HG02852 (cell line): ENCODE results near the gene CYP2W1.

Source experiments
- ATAC-seq: cut with Tn5 transposase; IDR thresholded peaks from one replicate; pipeline ENCODE4 v1.9.1; 2021; ENCODE audit warnings: mild to moderate bottlenecking, moderate library complexity; ENCODE audit not compliant: unreplicated experiment

The CYP2W1 gene

DNA sequence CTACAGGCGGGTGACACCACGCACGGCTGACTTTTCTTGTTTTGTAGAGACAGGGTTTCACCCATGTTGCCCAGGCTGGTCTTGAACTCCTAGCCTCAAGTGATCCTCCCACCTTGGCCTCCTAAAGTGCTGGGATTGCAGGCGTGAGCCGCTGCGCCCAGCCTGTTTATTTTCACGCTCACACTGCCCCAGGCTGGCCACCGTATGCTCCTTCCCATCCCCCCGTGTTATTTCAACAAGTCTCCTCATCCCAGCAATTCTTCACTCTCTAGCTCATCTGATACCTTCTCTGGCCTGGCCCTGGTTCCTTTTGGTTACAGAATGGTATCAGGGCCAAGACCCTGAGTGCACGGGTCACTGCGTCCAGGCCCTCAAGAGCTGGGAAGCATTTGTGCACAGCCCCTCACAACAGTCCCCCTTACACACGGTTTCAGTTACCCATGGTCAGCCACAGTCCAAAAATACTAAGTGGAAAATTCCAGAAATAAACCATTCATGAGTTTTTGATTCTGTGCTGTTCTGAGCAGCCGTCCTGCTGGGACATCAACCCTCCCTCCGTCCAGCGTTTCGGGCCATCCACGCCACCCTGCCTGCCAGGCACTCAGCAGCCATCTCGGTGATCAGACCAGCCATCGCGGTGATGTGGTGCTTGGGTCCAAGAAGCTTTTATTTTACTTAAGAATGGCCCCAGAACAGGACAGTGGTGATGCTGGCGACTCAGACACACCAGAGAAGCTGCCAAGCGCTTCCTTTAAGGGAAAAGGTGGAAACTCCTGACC lies 16.5 kb upstream of the CYP2W1 start:
- no peak for ATAC-seq

DNA sequence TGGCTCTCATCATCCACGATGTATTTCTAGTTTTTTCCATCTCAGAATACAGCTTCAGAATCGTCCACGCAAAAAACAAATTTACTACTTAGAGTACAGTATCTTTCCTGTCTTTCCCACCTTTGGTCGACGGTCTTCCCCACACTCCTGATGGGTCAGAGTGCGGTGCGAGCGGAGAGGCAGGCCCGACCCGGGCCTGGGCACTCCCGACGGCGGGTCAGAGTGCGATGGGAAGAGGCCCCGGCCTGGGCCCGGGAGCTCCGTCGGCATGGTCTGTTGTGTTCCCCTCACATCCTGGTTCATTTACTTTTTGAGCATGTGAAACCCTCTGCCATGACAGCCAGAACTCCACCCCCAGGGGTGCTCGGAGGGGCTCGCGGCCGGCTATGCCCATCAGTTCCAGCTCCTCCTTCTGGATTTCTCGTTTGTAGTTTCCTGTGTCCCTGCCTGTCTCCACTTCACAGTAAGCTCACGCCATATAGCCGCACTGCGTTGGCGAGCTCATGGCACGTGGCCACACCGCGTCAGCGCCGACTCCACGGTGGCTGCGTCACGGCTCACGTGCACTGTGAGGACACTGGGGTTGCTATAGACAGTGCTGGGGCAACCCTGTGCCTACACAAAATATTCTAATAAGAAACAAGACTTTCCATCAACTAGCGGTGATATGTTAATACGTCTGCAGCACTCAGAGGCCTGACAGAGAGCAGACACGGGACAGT lies 15.5 kb upstream of the CYP2W1 start:
- no peak for ATAC-seq

DNA sequence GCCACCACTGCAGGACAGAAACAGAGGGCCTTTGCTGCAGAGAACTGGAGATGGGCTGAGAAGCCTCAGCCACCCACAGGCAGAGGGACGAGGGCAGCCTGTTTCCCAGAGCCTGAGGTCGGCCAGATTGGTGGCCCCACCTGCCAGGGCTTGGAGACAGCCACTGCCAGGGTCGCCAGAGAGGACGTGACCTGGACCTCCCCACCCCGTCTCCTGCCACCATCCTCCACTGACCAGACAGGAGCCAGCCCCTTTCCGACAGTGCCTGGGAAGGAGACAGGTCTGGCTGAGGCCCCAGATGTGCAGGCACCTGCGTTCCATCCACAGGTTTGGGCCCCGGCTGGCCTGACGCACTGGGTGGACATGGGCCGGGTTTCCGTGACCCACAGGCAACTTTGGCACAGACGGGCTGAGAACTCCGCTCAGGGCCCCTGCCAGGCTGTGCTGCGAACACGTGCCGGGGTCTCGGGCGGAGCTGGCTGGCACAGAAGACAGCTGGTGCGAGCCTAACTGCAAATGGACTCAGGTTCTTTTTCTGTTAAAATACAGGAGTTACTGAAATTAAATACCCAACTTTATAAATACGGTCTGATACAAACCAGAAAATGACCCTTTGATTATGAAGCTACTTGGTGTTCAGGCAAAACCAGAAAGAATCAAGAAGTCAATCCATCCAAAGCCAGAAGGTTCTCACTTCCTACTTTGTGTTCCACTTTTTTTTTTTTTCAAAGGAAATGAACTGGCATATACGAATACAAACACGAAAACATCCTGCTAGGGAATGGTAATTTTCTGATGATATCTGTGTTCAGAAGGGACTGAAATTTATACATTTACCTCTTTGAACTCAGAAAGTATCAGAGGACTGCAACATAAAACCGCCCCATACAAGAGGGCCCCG lies 14.5 kb upstream of the CYP2W1 start:
- no peak for ATAC-seq

DNA sequence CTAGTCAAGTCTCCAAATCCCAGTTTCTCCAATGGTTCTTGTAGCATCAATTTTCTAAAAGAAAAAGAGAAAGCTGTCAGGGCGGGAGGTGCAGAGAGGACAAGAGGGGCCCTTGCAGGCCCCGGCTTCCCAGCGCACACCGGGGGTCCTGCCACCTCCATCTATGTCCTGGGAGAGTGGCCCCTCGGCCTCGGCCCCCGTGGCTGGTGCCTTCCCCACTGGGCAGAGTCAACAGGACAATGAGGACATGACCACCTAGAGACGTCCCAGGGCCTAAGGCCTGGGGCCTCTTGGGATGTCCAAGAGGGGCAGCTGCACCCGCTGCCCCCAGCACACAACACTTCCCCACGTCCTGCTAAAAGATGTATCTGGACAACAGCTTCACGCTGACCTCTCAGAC lies 13.6 kb upstream of the CYP2W1 start:
- ATAC-seq = no peak

DNA sequence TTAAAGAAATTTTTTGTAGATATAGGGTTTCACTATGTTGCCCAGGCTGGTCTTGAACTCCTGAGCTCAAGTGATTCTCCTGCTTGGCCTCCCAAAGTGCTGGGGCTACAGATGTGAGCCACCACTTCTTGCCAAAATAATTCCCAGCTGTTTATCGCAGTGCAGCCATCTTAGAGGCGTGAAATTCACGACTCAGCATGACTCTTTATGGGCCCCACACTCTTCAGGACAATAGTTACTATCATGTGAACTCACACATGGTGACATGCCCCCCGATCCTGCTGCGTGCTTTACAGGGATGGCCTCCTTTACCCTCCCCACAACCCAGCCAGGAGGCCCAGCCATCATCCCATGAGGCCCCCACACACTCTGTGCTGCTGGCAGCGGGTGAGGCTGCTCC lies 12.2 kb upstream of the CYP2W1 start:
- ATAC-seq = no peak

DNA sequence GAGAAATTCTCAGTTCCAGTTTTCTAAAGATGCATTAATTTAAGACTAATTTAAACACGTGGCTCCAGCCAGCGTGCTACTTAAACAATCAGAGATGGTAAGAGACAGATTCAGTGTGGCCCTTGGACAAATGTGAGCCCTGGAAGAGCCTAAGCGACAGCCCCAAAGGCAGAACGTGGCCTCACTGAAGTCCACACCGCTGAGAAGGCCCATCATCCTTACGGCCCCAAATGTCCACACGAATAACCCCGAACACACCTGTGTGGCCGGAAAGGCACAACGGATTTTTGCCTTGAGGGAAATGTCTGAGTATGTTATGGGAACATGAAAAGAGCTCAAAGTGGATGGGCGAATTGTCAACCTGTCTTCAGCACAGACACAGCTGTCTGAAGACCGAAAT lies 10.9 kb upstream of the CYP2W1 start:
- no peak for ATAC-seq

DNA sequence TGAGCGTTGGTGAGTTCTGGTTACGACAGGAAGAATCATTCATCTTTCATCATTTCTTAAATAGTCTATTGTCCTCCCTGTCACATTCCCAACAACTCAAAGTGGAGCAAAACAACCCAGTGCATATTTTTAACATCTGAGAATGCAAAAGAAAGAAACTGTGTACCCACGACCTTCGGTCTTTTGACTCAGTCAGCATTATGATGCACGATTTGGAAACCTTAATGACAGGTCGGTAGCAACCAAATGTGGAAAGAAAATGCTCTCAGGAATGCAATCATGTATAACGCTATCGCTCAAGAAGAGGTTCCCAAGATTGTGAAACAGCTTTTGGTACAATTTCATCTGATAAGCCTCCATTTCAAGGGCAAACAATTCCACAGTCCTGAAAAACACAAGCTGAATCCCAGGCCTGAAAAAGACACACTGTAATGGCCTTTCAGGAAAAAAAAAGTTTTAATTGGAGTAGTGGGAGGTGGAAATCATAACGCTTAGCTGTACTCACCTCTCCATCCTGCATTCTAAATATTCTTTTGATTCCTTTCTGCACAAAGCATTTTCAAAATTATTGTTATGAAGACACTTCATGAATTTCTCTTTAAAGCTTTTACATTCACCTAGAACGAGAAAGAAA lies 10.2 kb upstream of the CYP2W1 start:
- ATAC-seq = no peak

DNA sequence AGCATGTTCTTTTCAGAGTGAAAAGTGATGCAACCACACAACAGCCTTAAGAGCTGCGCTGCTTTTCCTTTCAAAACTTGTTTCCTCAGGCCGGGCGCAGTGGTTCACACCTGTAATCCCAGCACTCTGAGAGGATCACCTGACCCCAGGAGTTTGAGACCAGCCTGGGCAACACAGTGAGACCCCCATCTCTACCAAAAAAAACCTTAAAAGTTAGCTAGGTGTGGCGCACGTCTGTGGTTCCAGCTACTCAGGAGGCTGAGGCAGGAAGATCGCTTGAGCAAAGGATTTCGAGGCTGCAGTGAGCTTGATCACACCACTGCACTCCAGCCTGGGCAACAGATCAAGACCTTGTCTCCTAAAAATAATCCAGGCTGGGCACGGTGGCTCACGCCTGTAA lies 9.7 kb upstream of the CYP2W1 start:
- ATAC-seq = no peak

DNA sequence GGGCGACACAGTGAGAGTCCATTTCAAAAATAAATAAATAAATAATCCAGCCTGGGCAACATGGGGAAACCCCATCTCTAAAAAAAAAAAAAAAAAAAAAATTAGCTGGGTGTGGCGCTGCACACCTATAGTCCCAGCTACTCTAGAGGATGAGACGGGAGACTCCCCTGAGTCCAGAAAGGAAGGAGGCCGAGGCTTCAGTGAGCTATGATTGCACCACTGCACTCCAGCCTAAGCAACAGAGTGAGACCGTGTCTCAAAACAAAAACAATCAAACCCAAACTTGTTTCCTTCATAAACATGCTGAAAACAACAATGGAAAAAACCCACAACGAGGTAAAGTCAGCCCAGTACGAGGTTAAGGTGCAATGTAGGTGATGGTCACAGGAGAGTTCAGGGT lies 8.8 kb upstream of the CYP2W1 start:
- no peak for ATAC-seq

DNA sequence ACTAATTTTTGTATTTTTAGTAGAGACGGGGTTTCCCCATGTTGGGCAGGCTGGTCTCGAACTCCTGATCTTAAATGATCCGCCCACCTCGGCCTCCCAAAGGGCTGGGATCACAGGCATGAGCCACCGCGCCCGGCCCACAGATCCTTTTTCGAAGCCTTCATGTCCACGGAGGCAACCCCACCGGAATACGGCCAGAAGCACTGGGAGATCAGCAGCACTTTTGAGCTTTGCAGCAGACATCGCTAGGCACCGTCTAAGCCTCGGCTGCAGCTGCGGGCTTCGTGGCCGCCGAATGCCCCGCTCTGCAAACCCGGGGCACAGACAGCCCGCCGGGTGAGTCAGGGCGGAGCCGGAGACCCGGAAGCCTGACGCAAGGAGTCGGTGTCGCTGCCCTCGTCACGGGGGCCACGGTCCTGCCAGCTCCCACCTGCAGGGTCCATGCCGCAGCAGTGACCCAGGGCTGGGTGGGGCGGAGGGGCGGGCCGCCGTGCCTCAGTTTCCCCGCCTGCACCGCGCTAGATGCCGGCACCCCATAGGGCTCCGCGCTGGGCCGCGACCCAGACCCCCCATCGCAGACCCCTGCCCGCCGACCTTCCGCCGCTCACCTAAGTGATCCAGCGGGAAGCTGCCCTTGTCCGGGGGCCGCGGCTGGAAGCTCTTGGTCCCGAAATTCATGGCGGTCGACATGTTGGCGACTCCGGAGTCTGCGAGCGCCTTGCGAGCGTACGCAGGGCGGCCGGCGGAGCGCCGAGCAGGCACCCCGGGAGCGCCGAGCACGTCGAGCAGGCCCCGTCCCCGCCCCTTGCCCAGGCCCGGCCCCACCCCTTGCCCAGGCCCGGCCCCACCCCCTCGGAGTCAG lies 7.9 kb upstream of the CYP2W1 start, which contains the start of gene COX19:
Gene COX19 (minus strand): TSS at position 730 of the 862 bp plus-strand sequence. CDS start 40 bp downstream, at position 690.
- ATAC-seq = peak; percentile 81

DNA sequence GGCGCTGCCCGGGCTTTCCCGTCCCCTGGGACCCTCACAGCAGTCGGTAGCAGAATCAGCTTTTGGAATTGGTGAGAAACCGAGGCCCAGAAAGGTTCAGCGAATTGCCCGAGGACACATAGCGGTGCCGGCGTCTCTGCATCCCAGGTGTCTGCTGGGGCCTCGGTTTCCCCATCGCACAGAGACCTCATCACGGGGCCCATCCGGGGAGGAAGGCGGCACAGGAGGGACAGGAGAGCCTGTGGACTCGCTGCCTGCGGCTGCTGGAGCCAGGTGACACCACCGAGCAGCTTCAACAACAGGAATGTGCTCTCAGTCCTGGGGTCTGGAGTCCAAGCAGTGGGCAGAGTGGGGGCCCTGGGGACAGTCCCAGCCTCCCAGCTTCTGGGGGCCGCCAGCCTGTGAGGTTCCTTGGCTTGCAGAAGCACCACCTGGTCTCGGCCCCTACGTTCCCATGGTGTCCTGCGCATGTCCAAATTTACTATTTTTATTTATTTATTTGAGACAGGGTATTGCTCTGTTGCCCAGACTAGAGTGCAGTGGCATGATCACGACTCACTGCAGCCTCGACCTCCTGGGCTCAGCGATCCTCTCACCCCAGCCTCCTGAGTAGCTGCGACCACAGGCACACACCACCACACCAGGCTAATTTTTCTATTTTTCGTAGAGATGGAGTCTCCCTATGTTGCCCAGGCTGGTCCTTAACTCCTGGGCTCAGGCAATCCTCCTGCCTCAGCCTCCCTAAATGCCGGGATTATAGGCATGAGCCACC lies 7.1 kb upstream of the CYP2W1 start:
- no peak for ATAC-seq

DNA sequence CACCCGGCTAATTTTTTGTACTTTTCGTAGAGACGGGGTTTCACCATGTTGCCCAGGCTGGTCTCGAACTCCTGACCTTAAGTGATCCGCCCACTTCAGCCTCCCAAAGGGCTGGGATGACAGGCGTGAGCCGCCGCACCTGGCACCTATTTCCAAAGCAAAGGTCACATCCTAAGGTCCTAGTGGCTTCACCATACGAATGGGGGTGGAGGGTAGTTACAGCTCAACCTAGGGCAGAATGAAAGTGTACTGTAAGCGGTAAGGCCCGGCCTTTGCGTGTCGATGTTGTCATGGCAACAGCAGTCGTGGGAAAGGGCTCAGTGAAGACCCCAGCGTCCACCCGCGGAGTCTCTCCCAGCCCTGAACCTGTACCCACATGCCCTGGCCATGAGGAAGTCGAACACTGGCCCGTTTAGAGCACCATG lies 6.1 kb upstream of the CYP2W1 start:
- ATAC-seq = no peak

DNA sequence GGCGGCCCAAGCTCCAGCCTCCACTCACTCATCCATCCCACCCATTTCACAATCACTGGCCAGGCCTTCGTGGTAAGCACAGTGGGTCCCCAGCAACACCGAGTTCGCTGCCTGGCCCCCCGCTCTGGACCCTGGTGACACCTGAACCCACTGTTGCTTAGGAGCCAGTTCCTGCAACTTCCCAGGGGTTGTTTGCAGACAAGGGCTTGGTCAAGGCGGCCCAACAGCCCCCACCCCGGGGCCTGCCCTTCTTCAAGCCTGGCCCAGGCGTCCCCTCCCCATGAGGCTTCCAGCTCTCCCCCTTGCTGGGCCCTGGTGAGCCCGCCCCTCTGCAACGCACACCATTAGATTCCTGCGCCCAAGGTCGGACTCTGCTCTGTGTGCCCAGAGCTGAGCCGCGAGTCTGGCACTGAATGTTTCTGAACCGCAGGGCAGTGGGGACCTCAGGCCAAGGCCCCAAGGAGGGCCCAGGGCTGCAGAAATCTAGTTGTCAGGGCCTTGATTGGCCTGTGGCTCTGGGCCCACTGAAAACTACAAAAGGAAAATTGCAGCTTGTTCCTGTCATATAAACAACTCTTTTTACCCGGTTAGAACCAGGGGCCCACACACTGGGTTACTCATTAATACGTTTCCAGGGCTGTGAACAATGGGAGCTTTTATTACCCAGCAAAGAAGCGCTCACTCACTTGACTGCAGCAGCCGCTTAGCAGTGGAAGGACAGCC lies 5.5 kb upstream of the CYP2W1 start:
- ATAC-seq = no peak

DNA sequence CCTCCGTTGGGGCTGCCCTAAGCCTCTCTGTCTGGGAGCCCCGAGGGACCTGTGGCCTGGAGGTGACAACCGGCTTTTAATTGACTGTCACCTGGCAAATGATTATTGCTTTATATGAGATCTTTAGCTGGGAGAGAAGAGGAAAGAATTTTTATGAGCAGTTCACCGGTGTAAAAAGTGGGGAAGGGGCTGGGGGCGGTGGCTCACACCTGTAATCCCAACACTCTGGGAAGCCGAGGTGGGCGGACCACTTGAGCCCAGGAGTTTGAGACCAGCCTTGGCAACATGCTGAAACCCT lies 5.0 kb upstream of the CYP2W1 start:
- ATAC-seq = no peak

DNA sequence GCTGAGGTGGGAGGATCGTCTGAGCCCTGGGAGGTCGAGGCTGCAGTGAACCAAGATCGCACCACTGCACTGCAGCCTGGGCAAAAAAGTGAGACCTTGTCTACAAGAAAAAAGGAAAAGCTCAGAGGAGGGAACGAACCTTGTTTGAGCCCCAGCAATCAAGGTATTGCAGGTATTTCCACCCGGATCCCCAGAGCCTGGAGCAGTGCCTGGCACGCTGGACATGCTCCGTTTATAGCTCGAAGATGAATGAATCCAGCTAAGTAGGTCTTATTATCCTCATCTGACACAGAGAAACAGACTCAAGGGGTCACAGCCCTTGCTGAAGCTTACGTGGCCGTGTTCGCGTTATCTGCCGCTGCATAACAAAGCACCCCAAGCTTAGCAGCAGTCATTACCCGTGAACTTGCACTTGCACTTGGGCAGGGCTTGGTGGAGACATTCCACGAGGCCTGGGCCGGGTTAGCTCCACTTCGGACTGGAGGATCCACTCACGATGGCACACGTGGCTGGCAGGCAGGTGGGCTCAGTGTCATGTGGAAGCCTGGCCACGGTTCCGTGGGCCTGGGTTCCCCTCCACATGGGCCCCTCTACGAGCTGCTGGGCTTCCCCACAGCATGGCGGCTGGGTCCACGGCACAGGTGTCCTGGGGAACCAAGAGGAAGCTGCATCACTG lies 4.4 kb upstream of the CYP2W1 start:
- ATAC-seq = no peak

DNA sequence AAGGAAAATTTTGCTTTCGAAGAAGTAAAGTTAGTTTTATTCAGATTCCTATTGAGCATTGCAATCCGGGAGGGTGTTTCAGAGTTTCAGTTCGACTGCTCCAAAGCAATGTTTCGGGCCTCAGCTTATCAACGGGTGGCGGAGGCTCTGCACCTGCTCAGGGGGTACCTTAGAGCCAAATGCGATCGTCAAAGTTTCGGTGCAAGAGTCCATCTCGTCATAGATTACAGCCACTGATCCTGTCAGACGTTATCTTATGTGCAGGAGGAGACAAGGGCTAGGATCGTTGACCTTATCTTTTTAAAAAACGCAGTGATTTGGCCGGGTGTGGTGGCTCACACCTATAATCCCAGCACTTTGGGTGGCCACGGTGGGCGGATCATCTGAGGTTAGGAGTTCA lies 3.8 kb upstream of the CYP2W1 start:
- ATAC-seq = no peak

DNA sequence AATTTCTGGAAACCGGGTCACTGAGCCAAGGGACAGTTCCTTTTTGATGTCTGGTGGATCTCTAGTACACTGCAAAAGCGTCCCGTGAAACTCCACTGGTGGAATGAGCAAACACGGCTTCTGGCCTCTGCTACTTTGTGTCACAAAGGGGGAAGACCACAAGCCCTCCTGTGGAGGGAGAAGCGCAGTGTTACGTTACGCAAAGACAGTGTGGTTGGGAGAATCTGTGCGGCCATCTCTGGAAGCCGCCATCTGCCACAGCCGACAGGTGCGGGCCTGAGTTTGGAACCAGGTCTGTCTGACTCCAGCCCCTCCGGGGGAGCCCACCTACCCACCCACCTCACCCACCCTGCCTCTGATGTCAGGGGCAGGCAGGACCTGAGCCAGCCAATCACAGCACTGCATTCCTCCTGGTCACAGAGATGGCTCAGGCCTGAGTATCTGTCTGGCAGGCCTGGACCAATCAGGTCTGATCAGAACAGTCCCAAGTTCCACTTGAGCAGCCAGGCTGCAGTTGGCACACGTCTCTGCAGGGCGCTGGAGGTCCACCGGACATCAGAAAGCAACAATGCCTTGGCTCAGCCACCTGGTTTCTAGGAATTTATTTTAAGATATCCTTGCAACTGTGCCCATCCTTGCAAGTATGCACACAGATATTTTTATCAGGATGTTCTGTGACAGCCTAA lies 3.0 kb upstream of the CYP2W1 start:
- ATAC-seq = no peak
